Neural crest cell (in vitro differentiated cells): Measurements from ENCODE around the gene FOXI2. TPM values are rescaled to one million over a fixed set of nuclear protein-coding genes. Genes with fewer than 3 reads are reported as not detected.

ENCODE experiments used
- DNase-seq: peaks from one replicate; pipeline ENCODE4 v3.0.0; 2021; ENCODE audit warnings: low read depth, mixed read lengths, low spot score
- H3K27ac Mint-ChIP-seq: one replicate; pipeline ENCODE4 v1.8.0; 2021; ENCODE audit warnings: mild to moderate bottlenecking, mixed read lengths; ENCODE audit not compliant: unreplicated experiment
- H3K27me3 Mint-ChIP-seq: 2 replicates; pipeline ENCODE4 v1.8.0; 2021; ENCODE audit warnings: low read depth, mild to moderate bottlenecking, mixed read lengths
- H3K36me3 Mint-ChIP-seq: 2 replicates; pipeline ENCODE4 v1.8.0; 2021; ENCODE audit warnings: low read depth, mild to moderate bottlenecking, mixed read lengths
- H3K4me1 Mint-ChIP-seq: 2 replicates; pipeline ENCODE4 v1.8.0; 2021; ENCODE audit warnings: mixed read lengths
- H3K4me3 Mint-ChIP-seq: one replicate; pipeline ENCODE4 v1.8.0; 2021; ENCODE audit warnings: mild to moderate bottlenecking, mixed read lengths
- H3K9me3 Mint-ChIP-seq: 2 replicates; pipeline ENCODE4 v1.8.0; 2021; ENCODE audit warnings: mixed read lengths
- total RNA-seq: library from RNA; stranded (reverse); gene quantifications from 2 replicates; pipeline ENCODE4 v1.2.1, GENCODE V29; 2021
- TF ChIP-seq, protein P1 (sequence below): fragments of 200-600 bp; sonication (generic); conservative IDR thresholded peaks from 2 replicates; pipeline ENCODE4 v1.5.0; 2021; ENCODE audit warnings: antibody characterized with exemption, mild to moderate bottlenecking

FOXI2 gene
- total RNA-seq, 1 donor from 2014 or later = not detected

GRCh38 chr10:127720903-127721302 lies 16.1 kb upstream of the FOXI2 start:
- peaks cover 2% of the 10 kb centered on the region for H3K36me3 Mint-ChIP-seq
- H3K4me1 Mint-ChIP-seq = no peaks in the 10 kb centered on the region
- H3K27ac Mint-ChIP-seq = no peak overlapping the region
- H3K4me3 Mint-ChIP-seq = no peak overlapping the region
- H3K27me3 Mint-ChIP-seq = peaks cover 41% of the 10 kb centered on the region
- TF ChIP-seq, protein P1, sequence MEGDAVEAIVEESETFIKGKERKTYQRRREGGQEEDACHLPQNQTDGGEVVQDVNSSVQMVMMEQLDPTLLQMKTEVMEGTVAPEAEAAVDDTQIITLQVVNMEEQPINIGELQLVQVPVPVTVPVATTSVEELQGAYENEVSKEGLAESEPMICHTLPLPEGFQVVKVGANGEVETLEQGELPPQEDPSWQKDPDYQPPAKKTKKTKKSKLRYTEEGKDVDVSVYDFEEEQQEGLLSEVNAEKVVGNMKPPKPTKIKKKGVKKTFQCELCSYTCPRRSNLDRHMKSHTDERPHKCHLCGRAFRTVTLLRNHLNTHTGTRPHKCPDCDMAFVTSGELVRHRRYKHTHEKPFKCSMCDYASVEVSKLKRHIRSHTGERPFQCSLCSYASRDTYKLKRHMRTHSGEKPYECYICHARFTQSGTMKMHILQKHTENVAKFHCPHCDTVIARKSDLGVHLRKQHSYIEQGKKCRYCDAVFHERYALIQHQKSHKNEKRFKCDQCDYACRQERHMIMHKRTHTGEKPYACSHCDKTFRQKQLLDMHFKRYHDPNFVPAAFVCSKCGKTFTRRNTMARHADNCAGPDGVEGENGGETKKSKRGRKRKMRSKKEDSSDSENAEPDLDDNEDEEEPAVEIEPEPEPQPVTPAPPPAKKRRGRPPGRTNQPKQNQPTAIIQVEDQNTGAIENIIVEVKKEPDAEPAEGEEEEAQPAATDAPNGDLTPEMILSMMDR = no peak
- DNase-seq = no peak
- H3K9me3 Mint-ChIP-seq = peaks cover 21% of the 10 kb centered on the region

GRCh38 chr10:127734753-127735152 lies 2.2 kb upstream of the FOXI2 start:
- Mint-ChIP-seq H3K4me3 (peak overlapping the region; percentile 64), H3K27me3 (peaks cover 95% of the 10 kb centered on the region), H3K4me1 (no peaks in the 10 kb centered on the region), H3K36me3 (peaks cover 4% of the 10 kb centered on the region), H3K27ac (no peak overlapping the region), H3K9me3 (no peaks in the 10 kb centered on the region)
- TF ChIP-seq, protein P1 = no peak
- no peak for DNase-seq

GRCh38 chr10:127735156-127735555 lies 1.8 kb upstream of the FOXI2 start:
- H3K4me1 Mint-ChIP-seq = no peaks in the 10 kb centered on the region
- TF ChIP-seq, protein P1 = no peak
- H3K27me3 Mint-ChIP-seq = peaks cover 95% of the 10 kb centered on the region
- no peak overlapping the region for H3K27ac Mint-ChIP-seq
- H3K9me3 Mint-ChIP-seq = no peaks in the 10 kb centered on the region
- H3K36me3 Mint-ChIP-seq = peaks cover 4% of the 10 kb centered on the region
- no peak for DNase-seq
- peak overlapping the region; percentile 64 for H3K4me3 Mint-ChIP-seq

GRCh38 chr10:127735723-127736221 lies 1.2 kb upstream of the FOXI2 start:
- no peak for DNase-seq
- no peaks in the 10 kb centered on the region for H3K4me1 Mint-ChIP-seq
- peaks cover 94% of the 10 kb centered on the region for H3K27me3 Mint-ChIP-seq
- TF ChIP-seq, protein P1 = no peak
- peaks cover 4% of the 10 kb centered on the region for H3K36me3 Mint-ChIP-seq
- H3K4me3 Mint-ChIP-seq = no peak overlapping the region
- no peaks in the 10 kb centered on the region for H3K9me3 Mint-ChIP-seq
- no peak overlapping the region for H3K27ac Mint-ChIP-seq

- Mint-ChIP-seq H3K4me3 (no peak overlapping the region), H3K9me3 (no peaks in the 10 kb centered on the region), H3K27me3 (peaks cover 94% of the 10 kb centered on the region), H3K36me3 (peaks cover 4% of the 10 kb centered on the region), H3K27ac (no peak overlapping the region), H3K4me1 (no peaks in the 10 kb centered on the region)
- TF ChIP-seq, protein P1 = no peak
- peak; percentile 11 for DNase-seq
Observed at GRCh38 chr10:127736222-127736914, 617 bp upstream of the FOXI2 start.
